Jurkat, Clone E6-1 (cell line): ENCODE measurements around the gene RASGEF1C.

Source experiments
- DNase-seq: peaks from one replicate; pipeline ENCODE4 v3.0.0-alpha.2; 2011; ENCODE audit warnings: low read depth, low spot score
- H3K4me3 ChIP-seq: 2 replicates; pipeline ENCODE4 v1.5.1; 2011; ENCODE audit warnings: mild to moderate bottlenecking, low read length, control low read depth, moderate library complexity

RASGEF1C gene

DNA sequence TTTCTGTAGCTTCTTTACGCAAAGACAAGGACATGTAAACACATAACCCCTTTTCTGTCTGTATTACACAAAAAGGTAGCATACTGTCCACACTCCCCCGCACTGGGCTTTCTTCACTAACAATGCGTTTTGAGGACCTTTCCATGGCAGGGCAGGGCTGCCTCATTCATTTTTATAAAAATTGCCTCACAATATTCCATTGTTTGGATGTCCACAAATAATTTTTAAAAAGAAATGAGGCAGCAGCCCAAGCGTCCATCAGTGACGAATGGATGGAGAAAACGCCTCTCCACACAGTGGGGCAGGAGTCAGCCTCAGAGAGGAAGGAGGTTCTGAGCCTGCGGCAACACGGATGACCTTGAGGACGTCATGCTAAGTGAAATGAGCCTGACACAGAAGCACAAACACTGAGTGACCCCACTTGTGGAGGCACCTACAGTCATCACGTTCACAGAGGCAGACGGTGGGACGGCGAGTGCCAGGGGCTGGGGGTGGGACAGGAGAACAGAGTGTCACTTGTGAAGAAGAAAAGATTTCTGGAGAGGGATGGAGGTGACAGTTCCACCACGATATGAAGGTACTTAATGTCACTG is 67.8 kb downstream of the RASGEF1C start:
- H3K4me3 ChIP-seq = no peak overlapping the region
- DNase-seq = no peak

DNA sequence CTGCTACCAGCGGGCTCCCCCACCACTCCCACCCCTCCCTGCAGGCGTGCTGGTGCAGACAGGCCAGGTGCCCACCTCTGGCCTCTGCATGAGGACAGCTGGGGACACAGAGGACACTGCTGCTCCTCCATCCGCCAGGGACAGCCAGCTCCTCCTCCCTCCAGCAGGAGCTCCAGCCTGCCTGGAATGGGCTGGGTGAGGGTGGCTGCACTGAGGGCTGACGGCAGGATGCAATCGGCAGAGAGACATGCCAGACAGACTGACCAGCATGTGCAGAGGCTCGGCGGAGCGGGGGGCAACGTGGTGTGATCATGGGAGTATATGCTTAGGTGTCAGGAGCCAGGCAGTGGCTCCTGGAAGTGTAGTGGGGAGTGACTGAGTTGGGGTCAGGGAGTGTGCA is 68.4 kb downstream of the RASGEF1C start:
- no peak for DNase-seq
- no peak overlapping the region for H3K4me3 ChIP-seq

- H3K4me3 ChIP-seq = no peak overlapping the region
- no peak for DNase-seq
Measured at GRCh38 chr5:180140079-180140554, 68.9 kb downstream of the RASGEF1C start.

- DNase-seq = no peak
- no peak overlapping the region for H3K4me3 ChIP-seq
Measured at GRCh38 chr5:180139731-180140055, 69.3 kb downstream of the RASGEF1C start.

GRCh38 chr5:180138976-180139730 is 69.9 kb downstream of the RASGEF1C start:
- DNase-seq = no peak

GRCh38 chr5:180138214-180138975 is 70.6 kb downstream of the RASGEF1C start:
- H3K4me3 ChIP-seq = no peak overlapping the region
- DNase-seq = no peak

More at GRCh38 chr5:180138976-180139730, 69.9 kb downstream of the RASGEF1C start:
- H3K4me3 ChIP-seq = no peak overlapping the region

GRCh38 chr5:180137401-180138213 is 71.4 kb downstream of the RASGEF1C start:
- DNase-seq = no peak
- no peak overlapping the region for H3K4me3 ChIP-seq

DNA sequence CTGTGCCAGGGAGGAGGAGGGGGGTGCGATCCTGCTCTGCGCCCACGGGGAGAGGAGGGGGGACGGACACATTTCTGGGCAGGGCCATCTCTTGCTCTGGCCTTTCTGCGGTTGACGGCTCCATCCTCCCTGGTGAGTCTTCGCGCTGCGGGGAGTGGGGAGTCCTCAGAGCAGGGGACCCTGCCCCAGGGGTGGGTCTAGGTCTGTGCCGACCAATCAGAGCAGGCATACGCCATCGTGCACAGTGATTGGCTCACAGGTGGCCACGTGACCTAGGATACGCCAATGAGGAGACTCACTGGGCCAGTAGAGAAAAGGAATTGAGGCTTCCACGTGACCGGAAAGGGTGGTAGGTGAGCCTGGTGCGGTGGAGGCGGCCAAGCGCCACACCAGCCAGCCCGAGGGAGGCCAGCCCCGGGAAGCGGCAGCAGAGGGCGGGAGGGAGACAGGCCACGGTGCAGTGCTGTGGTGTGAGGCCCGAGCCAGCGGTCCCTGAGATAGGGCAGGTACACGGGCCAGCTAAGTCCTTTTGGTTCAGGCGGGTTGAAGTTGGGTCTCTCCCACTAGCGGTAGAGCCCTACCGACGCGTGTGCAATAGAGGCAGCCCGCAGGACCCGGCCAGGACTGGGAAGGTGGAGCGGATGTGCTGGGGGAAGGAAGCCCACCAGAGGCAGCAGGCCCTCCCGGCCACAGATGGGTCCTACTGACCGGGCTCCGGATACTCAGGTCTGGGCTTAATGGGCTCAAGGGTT is 72.2 kb downstream of the RASGEF1C start:
- DNase-seq = no peak
- no peak overlapping the region for H3K4me3 ChIP-seq

DNA sequence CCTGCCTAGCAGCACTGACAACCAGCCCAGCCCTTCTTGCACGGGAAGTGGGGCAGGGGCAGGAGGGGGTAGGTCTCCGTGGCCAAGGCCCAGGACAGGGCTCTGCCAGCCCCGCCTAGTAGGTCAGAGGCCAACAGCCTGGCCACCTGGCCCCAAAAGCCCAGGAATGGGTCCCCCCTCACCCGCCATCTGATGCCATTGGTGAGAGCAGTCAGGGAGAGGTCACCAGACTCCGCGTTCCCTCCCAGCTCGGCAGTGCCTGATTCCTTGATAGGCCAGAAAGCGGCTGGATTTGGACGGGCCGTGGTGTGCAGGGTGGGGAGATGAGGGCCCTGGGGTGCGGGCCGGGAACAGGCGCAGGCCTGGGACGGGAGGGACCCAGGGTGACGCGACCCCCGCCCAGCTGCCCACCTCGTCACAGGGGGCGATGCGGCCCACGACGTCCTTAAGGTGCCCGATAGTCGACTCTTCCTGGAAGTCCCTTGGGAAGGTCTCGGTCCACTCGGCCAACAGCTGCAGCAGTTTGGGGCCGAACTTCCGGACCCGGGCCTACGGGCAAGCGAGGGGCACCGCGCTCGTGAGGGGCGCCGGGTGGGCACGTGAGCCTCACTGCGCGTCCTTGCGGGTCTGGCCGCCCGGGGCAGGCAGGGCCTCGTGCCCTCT is 72.9 kb downstream of the RASGEF1C start:
- no peak for DNase-seq

GRCh38 chr5:180135128-180135955 is 73.7 kb downstream of the RASGEF1C start:
- H3K4me3 ChIP-seq = no peak overlapping the region

More for the DNA sequence above, 72.9 kb downstream of the RASGEF1C start:
- no peak overlapping the region for H3K4me3 ChIP-seq

GRCh38 chr5:180133971-180134508 is 75.0 kb downstream of the RASGEF1C start:
- H3K4me3 ChIP-seq = no peak overlapping the region
- no peak for DNase-seq

More at GRCh38 chr5:180135128-180135955, 73.7 kb downstream of the RASGEF1C start:
- no peak for DNase-seq

- no peak overlapping the region for H3K4me3 ChIP-seq
- no peak for DNase-seq
Measured at GRCh38 chr5:180133551-180133950, 75.5 kb downstream of the RASGEF1C start.

GRCh38 chr5:180133060-180133459 is 76.0 kb downstream of the RASGEF1C start:
- DNase-seq = no peak
- H3K4me3 ChIP-seq = no peak overlapping the region

- no peak for DNase-seq
Measured at GRCh38 chr5:180130876-180131740, 77.9 kb downstream of the RASGEF1C start.

GRCh38 chr5:180130291-180130869 is 78.6 kb downstream of the RASGEF1C start:
- DNase-seq = no peak
- H3K4me3 ChIP-seq = no peak overlapping the region

More at GRCh38 chr5:180130876-180131740, 77.9 kb downstream of the RASGEF1C start:
- no peak overlapping the region for H3K4me3 ChIP-seq
